ENCODE data around the gene NKIRAS1.
"Not testable (repeated sequence)": the region's sequence is repeated elsewhere in the genome, so short reads cannot be mapped to it uniquely, and the experiment has no call there.

Gene NKIRAS1

DNA sequence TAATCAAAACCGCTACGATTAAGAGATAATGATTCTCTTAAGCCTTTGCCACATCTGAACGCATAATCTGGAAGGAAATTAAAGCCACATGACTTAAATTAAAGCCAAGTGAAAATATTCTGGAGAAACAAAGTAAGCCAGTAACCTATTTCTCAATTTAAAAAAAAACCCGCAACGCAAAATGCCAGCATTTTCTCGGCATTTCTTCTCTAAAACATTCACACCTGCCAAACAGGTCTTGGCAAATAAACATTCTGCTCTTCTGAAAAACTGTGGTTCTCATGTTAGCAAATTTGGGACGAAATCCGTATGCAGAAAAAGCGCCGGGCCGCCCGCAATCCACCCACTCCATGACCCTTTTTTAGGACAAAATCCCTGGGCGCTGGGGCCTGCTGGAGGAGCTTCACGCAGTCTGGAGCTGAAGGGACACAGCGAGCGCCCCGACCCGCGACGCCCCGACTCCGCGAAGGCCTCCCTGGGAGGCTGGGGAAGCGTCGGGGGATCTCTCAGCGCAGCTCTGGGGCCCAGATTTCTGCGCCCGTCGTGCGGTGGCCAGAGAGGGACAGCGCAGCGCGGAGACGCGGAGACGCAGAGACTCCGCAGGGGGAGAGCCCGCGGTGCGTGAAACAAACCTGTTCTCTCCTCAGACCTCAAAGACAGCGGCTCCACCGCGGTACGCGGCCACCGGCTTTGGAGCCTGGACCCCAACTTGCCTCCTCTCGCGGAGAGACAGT is 471 bp downstream of the NKIRAS1 start:
- H3K9ac ChIP-seq: peak overlapping the region; percentile 97
- H3K79me2 ChIP-seq: peaks cover 23% of the 10 kb centered on the region
- H3K4me2 ChIP-seq (ENCODE audit: low read length): peak overlapping the region; percentile 92
- peaks cover 11% of the 10 kb centered on the region for H3K4me1 ChIP-seq
- H3K27me3 ChIP-seq (ENCODE audit: control insufficient read depth, insufficient read depth, low read length): no peaks in the 10 kb centered on the region
- peak overlapping the region; percentile 80 for H3K4me3 ChIP-seq (ENCODE audit: low read depth, low read length)
- H3K9me3 ChIP-seq (ENCODE audit: control insufficient read depth, low read length): no peaks in the 10 kb centered on the region
- TF ChIP-seq, protein P1, sequence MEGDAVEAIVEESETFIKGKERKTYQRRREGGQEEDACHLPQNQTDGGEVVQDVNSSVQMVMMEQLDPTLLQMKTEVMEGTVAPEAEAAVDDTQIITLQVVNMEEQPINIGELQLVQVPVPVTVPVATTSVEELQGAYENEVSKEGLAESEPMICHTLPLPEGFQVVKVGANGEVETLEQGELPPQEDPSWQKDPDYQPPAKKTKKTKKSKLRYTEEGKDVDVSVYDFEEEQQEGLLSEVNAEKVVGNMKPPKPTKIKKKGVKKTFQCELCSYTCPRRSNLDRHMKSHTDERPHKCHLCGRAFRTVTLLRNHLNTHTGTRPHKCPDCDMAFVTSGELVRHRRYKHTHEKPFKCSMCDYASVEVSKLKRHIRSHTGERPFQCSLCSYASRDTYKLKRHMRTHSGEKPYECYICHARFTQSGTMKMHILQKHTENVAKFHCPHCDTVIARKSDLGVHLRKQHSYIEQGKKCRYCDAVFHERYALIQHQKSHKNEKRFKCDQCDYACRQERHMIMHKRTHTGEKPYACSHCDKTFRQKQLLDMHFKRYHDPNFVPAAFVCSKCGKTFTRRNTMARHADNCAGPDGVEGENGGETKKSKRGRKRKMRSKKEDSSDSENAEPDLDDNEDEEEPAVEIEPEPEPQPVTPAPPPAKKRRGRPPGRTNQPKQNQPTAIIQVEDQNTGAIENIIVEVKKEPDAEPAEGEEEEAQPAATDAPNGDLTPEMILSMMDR (IDR thresholded peaks at IDR 0.05): no peak
- peak overlapping the region; percentile 97 for H2AFZ ChIP-seq
- peak overlapping the region; percentile 96 for H3K27ac ChIP-seq
- H3K36me3 ChIP-seq (ENCODE audit: control insufficient read depth, insufficient read depth, low read length): no peaks in the 10 kb centered on the region

DNA sequence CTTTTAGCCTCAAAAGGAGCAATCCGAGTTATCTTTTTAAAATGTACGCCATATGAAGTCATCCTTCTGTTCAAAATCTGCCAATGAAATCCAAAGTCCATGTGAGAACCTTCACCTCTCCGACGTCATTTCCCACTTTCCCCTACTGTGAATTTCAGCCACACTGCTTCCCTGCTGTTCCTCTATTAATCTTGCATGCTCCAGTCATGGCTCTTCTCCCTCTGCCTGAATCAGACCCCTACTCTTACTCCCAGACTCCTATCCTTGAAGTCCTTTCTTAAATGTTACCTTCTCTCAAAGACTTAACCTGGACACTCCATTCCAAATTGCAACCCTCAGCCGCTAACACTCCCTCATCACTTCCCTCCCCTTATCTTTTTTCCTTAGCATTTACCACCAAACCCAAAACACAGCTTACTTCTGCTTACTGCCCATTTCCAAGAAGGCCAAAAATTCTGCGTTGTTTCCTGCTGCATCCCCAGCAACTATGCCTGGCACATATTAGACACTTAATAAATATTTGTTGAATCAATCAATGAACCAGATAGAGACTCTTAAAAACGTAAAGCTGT is 1.2 kb downstream of the NKIRAS1 start:
- H3K4me3 ChIP-seq (ENCODE audit: low read depth, low read length): peak overlapping the region; percentile 80
- no peak overlapping the region for H3K9ac ChIP-seq
- H2AFZ ChIP-seq: peak overlapping the region; percentile 97
- H3K27me3 ChIP-seq (ENCODE audit: control insufficient read depth, insufficient read depth, low read length): no peaks in the 10 kb centered on the region
- peaks cover 11% of the 10 kb centered on the region for H3K4me1 ChIP-seq
- no peaks in the 10 kb centered on the region for H3K9me3 ChIP-seq (ENCODE audit: control insufficient read depth, low read length)
- TF ChIP-seq, protein P1 (IDR thresholded peaks at IDR 0.05): no peak
- peak overlapping the region; percentile 92 for H3K4me2 ChIP-seq (ENCODE audit: low read length)
- H3K36me3 ChIP-seq (ENCODE audit: control insufficient read depth, insufficient read depth, low read length): no peaks in the 10 kb centered on the region
- H3K79me2 ChIP-seq: peaks cover 23% of the 10 kb centered on the region
- H3K27ac ChIP-seq: no peak overlapping the region

DNA sequence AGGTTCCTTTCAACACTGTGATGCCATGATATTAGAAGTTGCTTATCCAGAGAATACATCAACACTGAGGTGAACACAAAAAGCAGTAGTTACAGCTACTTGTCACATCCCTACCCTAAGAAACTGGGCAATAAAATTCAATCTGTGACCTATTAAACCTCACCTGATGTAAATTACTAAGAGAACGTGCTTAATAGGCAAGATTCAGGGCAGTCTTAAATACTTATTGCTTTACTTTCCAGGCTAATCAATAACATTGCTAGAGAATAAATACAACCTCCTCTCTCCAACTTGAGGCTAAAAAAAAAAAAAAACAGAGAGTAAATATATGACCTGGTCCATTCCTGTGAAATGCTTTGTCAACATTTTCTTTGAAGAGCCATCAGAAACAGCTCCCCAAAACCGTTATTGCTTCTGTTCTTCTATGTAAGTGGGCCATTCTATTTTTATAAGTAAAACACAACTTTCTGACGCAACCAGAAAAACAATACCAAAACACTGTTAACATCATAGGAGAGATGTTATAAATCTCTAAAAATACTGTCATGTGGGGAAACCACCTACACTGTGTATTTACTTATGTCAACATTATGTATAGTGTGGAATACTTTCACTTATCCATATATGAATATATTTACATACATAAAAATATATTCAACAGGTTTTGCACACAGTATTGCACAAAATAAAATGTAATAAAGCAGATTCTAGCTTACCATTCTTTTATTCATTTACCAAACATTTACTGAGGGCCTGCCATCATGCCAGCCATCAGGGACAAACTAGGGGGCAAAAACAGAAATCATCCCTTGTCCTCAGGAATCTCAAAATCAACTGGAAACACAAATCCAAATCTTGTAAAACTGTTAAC is 2.7 kb downstream of the NKIRAS1 start:
- Histone ChIP-seq H3K9ac (no peak overlapping the region), H3K9me3 (ENCODE audit: control insufficient read depth, low read length) (no peaks in the 10 kb centered on the region), H3K36me3 (ENCODE audit: control insufficient read depth, insufficient read depth, low read length) (no peaks in the 10 kb centered on the region), H2AFZ (no peak overlapping the region), H3K4me3 (ENCODE audit: low read depth, low read length) (no peak overlapping the region), H3K27me3 (ENCODE audit: control insufficient read depth, insufficient read depth, low read length) (no peaks in the 10 kb centered on the region), H3K4me2 (ENCODE audit: low read length) (peak overlapping the region; percentile 92), H3K27ac (no peak overlapping the region), H3K79me2 (peaks cover 23% of the 10 kb centered on the region), H3K4me1 (peaks cover 11% of the 10 kb centered on the region)
- TF ChIP-seq, protein P1 (IDR thresholded peaks at IDR 0.05): no peak

DNA sequence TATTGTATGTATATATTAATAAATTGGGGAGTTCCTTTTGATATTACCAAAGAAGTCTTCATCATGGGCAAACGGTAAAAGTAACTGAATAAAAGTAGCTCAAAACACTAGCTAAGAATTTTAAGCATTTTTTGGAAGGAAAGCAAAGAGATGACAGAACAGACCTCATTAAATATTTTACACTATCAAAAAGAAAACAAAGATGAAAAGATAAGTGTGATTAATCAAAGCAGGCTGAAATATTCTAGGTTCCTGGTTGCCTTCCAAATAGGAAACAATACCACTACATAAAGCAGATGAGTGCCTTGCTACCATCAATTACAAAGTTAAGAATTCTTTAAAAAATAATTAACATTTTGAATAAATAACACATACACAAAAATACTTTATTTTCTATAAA is 3.6 kb downstream of the NKIRAS1 start:
- Histone ChIP-seq H2AFZ (no peak overlapping the region), H3K4me1 (peaks cover 7% of the 10 kb centered on the region), H3K4me2 (ENCODE audit: low read length) (no peak overlapping the region), H3K4me3 (ENCODE audit: low read depth, low read length) (no peak overlapping the region), H3K27me3 (ENCODE audit: control insufficient read depth, insufficient read depth, low read length) (no peaks in the 10 kb centered on the region), H3K9ac (no peak overlapping the region), H3K36me3 (ENCODE audit: control insufficient read depth, insufficient read depth, low read length) (no peaks in the 10 kb centered on the region), H3K27ac (no peak overlapping the region), H3K79me2 (peaks cover 22% of the 10 kb centered on the region), H3K9me3 (ENCODE audit: control insufficient read depth, low read length) (no peaks in the 10 kb centered on the region)
- TF ChIP-seq, protein P1 (IDR thresholded peaks at IDR 0.05): no peak

DNA sequence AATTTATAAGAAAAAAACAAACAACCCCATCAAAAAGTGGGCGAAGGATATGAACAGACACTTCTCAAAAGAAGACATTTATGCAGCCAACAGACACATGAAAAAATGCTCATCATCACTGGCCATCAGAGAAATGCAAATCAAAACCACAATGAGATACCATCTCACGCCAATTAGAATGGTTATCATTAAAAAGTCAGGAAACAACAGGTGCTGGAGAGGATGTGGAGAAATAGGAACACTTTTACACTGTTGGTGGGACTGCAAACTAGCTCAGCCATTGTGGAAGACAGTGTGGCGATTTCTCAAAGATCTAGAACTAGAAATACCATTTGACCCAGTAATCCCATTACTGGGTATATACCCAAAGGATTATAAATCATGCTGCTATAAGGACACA is 4.5 kb downstream of the NKIRAS1 start:
- H3K36me3 ChIP-seq (ENCODE audit: control insufficient read depth, insufficient read depth, low read length); H3K4me3 ChIP-seq (ENCODE audit: low read depth, low read length); H3K9ac ChIP-seq; H3K27ac ChIP-seq; H3K9me3 ChIP-seq (ENCODE audit: control insufficient read depth, low read length); H3K4me2 ChIP-seq (ENCODE audit: low read length); H3K4me1 ChIP-seq; H2AFZ ChIP-seq; H3K27me3 ChIP-seq (ENCODE audit: control insufficient read depth, insufficient read depth, low read length): not testable (repeated sequence)
- peaks cover 15% of the 10 kb centered on the region for H3K79me2 ChIP-seq
